DOHH2 (cell line): Measurements from ENCODE around the gene C2orf69.

Experiments used
- EZH2phosphoT487 ChIP-seq: fragments of 200-600 bp; sonication (generic); IDR thresholded peaks from 2 replicates; pipeline ENCODE4 v1.6.1; 2017; ENCODE audit warnings: borderline replicate concordance, mild to moderate bottlenecking, antibody characterized with exemption, low read length, moderate library complexity, mixed read lengths
- TF ChIP-seq, protein P1 (sequence below): fragments of 200-600 bp; sonication (generic); IDR thresholded peaks from one replicate; pipeline ENCODE4 v1.5.1; 2014; ENCODE audit warnings: antibody characterized with exemption, mild to moderate bottlenecking, low read depth, low read length; ENCODE audit not compliant: poor library complexity, severe bottlenecking

DNA sequence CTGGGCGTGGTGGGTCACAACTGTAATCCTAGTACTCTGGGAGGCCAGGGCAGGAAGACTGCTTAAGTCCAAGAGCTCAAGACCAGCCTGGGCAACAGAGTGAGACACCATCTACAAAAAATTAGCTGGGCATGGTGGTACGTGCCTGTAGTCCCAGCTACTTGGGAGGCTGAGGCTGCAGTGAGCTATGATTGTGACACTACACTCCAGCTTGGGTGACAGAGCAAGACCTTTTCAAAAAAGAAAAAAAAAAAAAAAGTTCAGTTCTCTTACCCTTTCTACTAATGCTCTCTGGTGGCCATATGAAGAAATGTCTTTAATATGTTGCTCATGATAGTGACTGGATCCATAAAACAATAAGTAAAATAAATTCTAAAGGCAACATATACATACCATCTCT is 29.3 kb downstream of the C2orf69 start:
- TF ChIP-seq, protein P1, sequence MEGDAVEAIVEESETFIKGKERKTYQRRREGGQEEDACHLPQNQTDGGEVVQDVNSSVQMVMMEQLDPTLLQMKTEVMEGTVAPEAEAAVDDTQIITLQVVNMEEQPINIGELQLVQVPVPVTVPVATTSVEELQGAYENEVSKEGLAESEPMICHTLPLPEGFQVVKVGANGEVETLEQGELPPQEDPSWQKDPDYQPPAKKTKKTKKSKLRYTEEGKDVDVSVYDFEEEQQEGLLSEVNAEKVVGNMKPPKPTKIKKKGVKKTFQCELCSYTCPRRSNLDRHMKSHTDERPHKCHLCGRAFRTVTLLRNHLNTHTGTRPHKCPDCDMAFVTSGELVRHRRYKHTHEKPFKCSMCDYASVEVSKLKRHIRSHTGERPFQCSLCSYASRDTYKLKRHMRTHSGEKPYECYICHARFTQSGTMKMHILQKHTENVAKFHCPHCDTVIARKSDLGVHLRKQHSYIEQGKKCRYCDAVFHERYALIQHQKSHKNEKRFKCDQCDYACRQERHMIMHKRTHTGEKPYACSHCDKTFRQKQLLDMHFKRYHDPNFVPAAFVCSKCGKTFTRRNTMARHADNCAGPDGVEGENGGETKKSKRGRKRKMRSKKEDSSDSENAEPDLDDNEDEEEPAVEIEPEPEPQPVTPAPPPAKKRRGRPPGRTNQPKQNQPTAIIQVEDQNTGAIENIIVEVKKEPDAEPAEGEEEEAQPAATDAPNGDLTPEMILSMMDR = peak; percentile 42
- no peak for TF ChIP-seq EZH2phosphoT487
